Measurements from ENCODE around the gene CRMP1.

The CRMP1 gene

GRCh38 chr4:5796976-5797375, 95.9 kb downstream of the CRMP1 start:
- DNase-seq (ENCODE audit: low spot score), result no peak

- no peak for DNase-seq (ENCODE audit: low spot score)
These were observed 97.3 kb downstream of the CRMP1 start for GRCh38 chr4:5795580-5795979.

GRCh38 chr4:5793514-5793913, 99.4 kb downstream of the CRMP1 start:
- no peak for DNase-seq (ENCODE audit: low spot score)

- no peak for DNase-seq (ENCODE audit: low spot score)
These were observed 101.2 kb downstream of the CRMP1 start for GRCh38 chr4:5791654-5792053.

- DNase-seq (ENCODE audit: low spot score), result no peak
These were observed 102.4 kb downstream of the CRMP1 start for GRCh38 chr4:5790546-5790857.

GRCh38 chr4:5789141-5789540, 103.7 kb downstream of the CRMP1 start:
- DNase-seq (ENCODE audit: low spot score), result no peak

GRCh38 chr4:5788144-5788543, 104.7 kb downstream of the CRMP1 start:
- no peak for DNase-seq (ENCODE audit: low spot score)

- DNase-seq (ENCODE audit: low spot score), result no peak
These were observed 105.6 kb downstream of the CRMP1 start for GRCh38 chr4:5787311-5787710.

GRCh38 chr4:5785806-5786680, 106.8 kb downstream of the CRMP1 start:
- DNase-seq (ENCODE audit: low spot score), result no peak

- DNase-seq (ENCODE audit: low spot score), result no peak
These were observed 107.8 kb downstream of the CRMP1 start for GRCh38 chr4:5784960-5785611.

GRCh38 chr4:5784021-5784420, 108.9 kb downstream of the CRMP1 start:
- DNase-seq (ENCODE audit: low spot score), result no peak

GRCh38 chr4:5783486-5783885, 109.4 kb downstream of the CRMP1 start:
- DNase-seq (ENCODE audit: low spot score), result no peak

- no peak for DNase-seq (ENCODE audit: low spot score)
These were observed 109.9 kb downstream of the CRMP1 start for GRCh38 chr4:5782829-5783476.

GRCh38 chr4:5781691-5782090, 111.2 kb downstream of the CRMP1 start:
- DNase-seq (ENCODE audit: low spot score), result no peak

GRCh38 chr4:5780831-5781480, 111.9 kb downstream of the CRMP1 start:
- DNase-seq (ENCODE audit: low spot score), result no peak

GRCh38 chr4:5776510-5776909, 116.4 kb downstream of the CRMP1 start:
- DNase-seq (ENCODE audit: low spot score), result no peak

- DNase-seq (ENCODE audit: low spot score), result no peak
These were observed 118.4 kb downstream of the CRMP1 start for GRCh38 chr4:5774416-5775036.

GRCh38 chr4:5773271-5773555, 119.7 kb downstream of the CRMP1 start:
- no peak for DNase-seq (ENCODE audit: low spot score)

- no peak for DNase-seq (ENCODE audit: low spot score)
These were observed 120.2 kb downstream of the CRMP1 start for GRCh38 chr4:5772528-5773270.
